Uterus (tissue), 4 donors: ENCODE results near the gene IPO11. TPM values are rescaled to one million over a fixed set of nuclear protein-coding genes. Genes with fewer than 3 reads are reported as not detected.

Source experiments
- DNase-seq, 2 donors: peaks; one replicate each; pipeline ENCODE4 v3.0.0-alpha.2; 2019 to 2020
- H3K27ac ChIP-seq, 2 donors: fragments of 200-600 bp; sonication (generic); 1 replicate in 1 of 2; 2 replicates in 1 of 2; pipeline ENCODE4 v1.5.1; 2016 to 2018
- H3K27me3 ChIP-seq, 2 donors: fragments of 200-600 bp; sonication (generic); one replicate each; pipeline ENCODE4 v1.5.1; 2018 to 2019; ENCODE audit warnings: control low read depth in 1 of 2
- H3K36me3 ChIP-seq, 2 donors: fragments of 200-600 bp; sonication (generic); one replicate each; pipeline ENCODE4 v1.5.1; 2019; ENCODE audit warnings: control low read depth in 1 of 2
- H3K4me1 ChIP-seq, 2 donors: fragments of 200-600 bp; sonication (generic); one replicate each; pipeline ENCODE4 v1.5.1; 2018 to 2019; ENCODE audit warnings: control low read depth in 1 of 2
- H3K4me3 ChIP-seq, 2 donors: fragments of 200-600 bp; sonication (generic); 1 replicate in 1 of 2; 2 replicates in 1 of 2; pipeline ENCODE4 v1.5.1; 2018 to 2019; ENCODE audit warnings: mild to moderate bottlenecking in 1 of 2
- H3K9me3 ChIP-seq, 2 donors: fragments of 200-600 bp; sonication (generic); one replicate each; pipeline ENCODE4 v1.5.1; 2019; ENCODE audit warnings: control low read depth in 1 of 2
- CTCF ChIP-seq, 4 experiments: fragments of 200-600 bp in 2 of 4; fragments of 450-650 bp in 2 of 4; sonication (generic) in 2 of 4; IDR thresholded peaks; one replicate each; pipeline ENCODE4 v1.5.1; 2016 to 2019; ENCODE audit warnings: antibody characterized with exemption in 4 of 4, mild to moderate bottlenecking in 2 of 4, moderate library complexity in 1 of 4
- POLR2A ChIP-seq, 2 donors: fragments of 450-650 bp; IDR thresholded peaks; one replicate each; pipeline ENCODE4 v1.6.1; 2016; ENCODE audit warnings: antibody characterized with exemption in 2 of 2, mild to moderate bottlenecking in 1 of 2, moderate library complexity in 1 of 2
- intact Hi-C: fragments of 100-400 bp; cut with DNase I; formaldehyde crosslinking; loops from one replicate; pipeline ENCODE4 v1.15.1; 2023; ENCODE audit warnings: low total_unique reads
- total RNA-seq, 4 donors: library from RNA; depleted of rRNA in 3 of 4; stranded (reverse); fragments of >200 nt in 3 of 4; gene quantifications; one replicate each; pipeline versions ENCODE4 v1.1.0 to v1.2.4, GENCODE V29; 2014 to 2023
- donor health status: DM: yes; HTN: yes; CAD: no.

The IPO11 gene
- total RNA-seq, 4 donors from 2014 or later, result 20.0 to 62.0 (median 45.3) TPM

GRCh38 chr5:62588668-62589067, 176.1 kb downstream of the IPO11 start:
- H3K27me3 ChIP-seq, result no peaks in the 10 kb centered on the region
- no peak overlapping the region for H3K4me3 ChIP-seq
- intact Hi-C loops, result no loop called here
- no peak overlapping the region for H3K27ac ChIP-seq
- TF ChIP-seq CTCF (IDR thresholded peaks at IDR 0.05), result no peak
- TF ChIP-seq POLR2A (IDR thresholded peaks at IDR 0.05), result no peak
- no peaks in the 10 kb centered on the region for H3K4me1 ChIP-seq
- no peak for DNase-seq
- H3K9me3 ChIP-seq, result no peaks in the 10 kb centered on the region
- H3K36me3 ChIP-seq, result no peaks in the 10 kb centered on the region

GRCh38 chr5:62589504-62589903, 176.9 kb downstream of the IPO11 start:
- intact Hi-C loops, result no loop called here

DNA sequence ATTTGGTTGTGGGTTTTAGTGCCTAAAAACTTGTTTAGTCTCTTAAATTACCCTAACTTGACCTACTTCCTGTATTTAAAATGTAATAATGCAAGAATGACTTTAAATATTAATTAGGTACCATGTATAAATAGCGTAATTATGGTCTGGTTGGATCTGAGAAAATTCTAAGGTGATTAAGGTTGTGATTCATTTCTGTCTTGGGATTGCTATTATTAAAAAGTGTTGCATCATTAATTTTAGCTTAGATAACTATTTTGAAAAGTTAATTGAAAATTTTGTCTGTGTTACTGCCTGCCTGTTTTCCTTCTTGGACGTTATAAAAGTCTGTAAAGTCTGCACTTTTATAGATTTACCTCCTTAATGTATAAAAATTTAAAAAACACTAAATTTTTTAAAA, 177.8 kb downstream of the IPO11 start:
- intact Hi-C loops, result no loop called here
- Histone ChIP-seq H3K4me3 (no peak overlapping the region), H3K4me1 (no peaks in the 10 kb centered on the region), H3K9me3 (no peaks in the 10 kb centered on the region), H3K27ac (no peak overlapping the region), H3K36me3 (no peaks in the 10 kb centered on the region), H3K27me3 (no peaks in the 10 kb centered on the region)
- TF ChIP-seq CTCF (IDR thresholded peaks at IDR 0.05), result no peak
- no peak for TF ChIP-seq POLR2A (IDR thresholded peaks at IDR 0.05)
- DNase-seq, result no peak

More at GRCh38 chr5:62589504-62589903, 176.9 kb downstream of the IPO11 start:
- Histone ChIP-seq H3K27me3 (no peaks in the 10 kb centered on the region), H3K4me1 (no peaks in the 10 kb centered on the region), H3K27ac (no peak overlapping the region), H3K36me3 (no peaks in the 10 kb centered on the region), H3K4me3 (no peak overlapping the region), H3K9me3 (no peaks in the 10 kb centered on the region)
- TF ChIP-seq POLR2A (IDR thresholded peaks at IDR 0.05) (no peak), CTCF (IDR thresholded peaks at IDR 0.05) (no peak)
- no peak for DNase-seq

DNA sequence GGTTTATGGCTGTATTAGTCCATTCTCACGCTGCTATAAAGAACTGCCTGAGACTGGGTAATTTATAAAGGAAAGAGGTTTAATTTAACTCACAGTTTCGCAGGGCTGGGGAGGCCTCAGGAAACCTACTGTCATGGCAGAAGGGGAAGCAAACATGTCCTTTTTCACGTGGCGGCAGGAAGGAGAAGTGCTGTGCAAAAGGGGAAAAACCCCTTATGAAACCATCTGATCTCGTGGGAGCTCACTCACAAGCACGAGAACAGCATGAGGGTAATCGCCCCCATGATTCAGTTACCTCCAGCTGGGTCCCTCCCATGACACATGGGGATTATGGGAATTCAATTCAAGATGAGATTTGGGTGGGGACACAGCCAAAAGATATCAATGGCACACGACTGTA, 180.0 kb downstream of the IPO11 start:
- no peak for DNase-seq

GRCh38 chr5:62593331-62593730, 180.8 kb downstream of the IPO11 start:
- DNase-seq, result no peak
- no peaks in the 10 kb centered on the region for H3K27me3 ChIP-seq
- H3K9me3 ChIP-seq, result no peaks in the 10 kb centered on the region
- H3K4me3 ChIP-seq, result no peak overlapping the region
- H3K36me3 ChIP-seq, result no peaks in the 10 kb centered on the region
- intact Hi-C loops, result no loop called here
- TF ChIP-seq POLR2A (IDR thresholded peaks at IDR 0.05) (no peak), CTCF (IDR thresholded peaks at IDR 0.05) (no peak)
- no peaks in the 10 kb centered on the region for H3K4me1 ChIP-seq
- no peak overlapping the region for H3K27ac ChIP-seq

More for the DNA sequence above, 180.0 kb downstream of the IPO11 start:
- no peaks in the 10 kb centered on the region for H3K9me3 ChIP-seq
- no peak overlapping the region for H3K4me3 ChIP-seq
- H3K27me3 ChIP-seq, result no peaks in the 10 kb centered on the region
- no peak for TF ChIP-seq CTCF (IDR thresholded peaks at IDR 0.05)
- no peak for TF ChIP-seq POLR2A (IDR thresholded peaks at IDR 0.05)
- H3K36me3 ChIP-seq, result no peaks in the 10 kb centered on the region
- H3K4me1 ChIP-seq, result no peaks in the 10 kb centered on the region
- H3K27ac ChIP-seq, result no peak overlapping the region
- intact Hi-C loops, result no loop called here
